ENCODE data around the gene TAPT1. TPM values are rescaled to one million over a fixed set of nuclear protein-coding genes. Genes with fewer than 3 reads are reported as not detected.

The TAPT1 gene
- total and polyA plus RNA-seq, 2 donors (not counting 1 experiment from before 2014, with no cell fraction given) = 58.4 to 76.0 TPM

GRCh38 chr4:16116493-16116990 lies 109.7 kb downstream of the TAPT1 start:
- POLR2A ChIA-PET = no interaction called here
- no peak overlapping the region for H3K4me3 Mint-ChIP-seq
- H3K4me2 ChIP-seq (replicated peaks; ENCODE audit: low read depth, low read length, poor library complexity, severe bottlenecking) = no peak overlapping the region
- no peak overlapping the region for H3K27ac ChIP-seq (ENCODE audit: low read length in 2 of 2)
- H3K36me3 ChIP-seq (replicated peaks in 1 of 2; ENCODE audit: control extremely low read depth in 1 of 2, control insufficient read depth in 1 of 2, extremely low read depth in 1 of 2, insufficient read depth in 2 of 2, low read length in 1 of 2) = no peaks in the 10 kb centered on the region
- intact Hi-C loops (cut with micrococcal nuclease) = no loop called here
- H2AFZ ChIP-seq (ENCODE audit: insufficient read depth, low read depth, low read length, poor library complexity, severe bottlenecking) = no peak overlapping the region
- ATAC-seq (ENCODE audit: low read depth) (no peak), DNase-seq (no peak)
- TF ChIP-seq EZH2 (IDR thresholded peaks at IDR 0.05; ENCODE audit: borderline replicate concordance, insufficient read depth, low read depth, low read length, poor library complexity, severe bottlenecking) = no peak
- no peak for TF ChIP-seq CTCF (IDR thresholded peaks at IDR 0.05)
- CTCF ChIA-PET = interaction anchor here (0.7 kb wide), 1 partner anchor 12 kb away, joined by 3 read pairs; no protein-coding TSS in a partner anchor
- H3K9me3 Mint-ChIP-seq (ENCODE audit: insufficient read depth) = no peaks in the 10 kb centered on the region
- H3K9me3 ChIP-seq (ENCODE audit: control extremely low read depth in 1 of 3, control insufficient read depth in 2 of 3, insufficient read depth in 1 of 3, low read length in 2 of 3) = peaks cover 0 to 6% (median 0%) of the 10 kb centered on the region in 3 donors
- no peaks in the 10 kb centered on the region for H3K4me1 Mint-ChIP-seq
- H4K20me1 ChIP-seq (ENCODE audit: control insufficient read depth, insufficient read depth, low read length, poor library complexity, severe bottlenecking) = no peaks in the 10 kb centered on the region
- no peaks in the 10 kb centered on the region for H3K27me3 ChIP-seq (replicated peaks in 1 of 4; ENCODE audit: control extremely low read depth in 1 of 4, control insufficient read depth in 3 of 4, insufficient read depth in 4 of 4, low read length in 3 of 4)
- H3K9ac ChIP-seq (ENCODE audit: low read length) = no peak overlapping the region
- H3K27ac Mint-ChIP-seq = no peak overlapping the region
- H3K27me3 Mint-ChIP-seq = peaks cover 29% of the 10 kb centered on the region
- H3K4me3 ChIP-seq (ENCODE audit: control extremely low read depth in 1 of 5, extremely low read depth in 1 of 5, insufficient read depth in 1 of 5, low read depth in 2 of 5, low read length in 4 of 5) = no peak overlapping the region
- 78% methylated on average over 3 of the region's 3 CpGs for WGBS (ENCODE audit: insufficient coverage)
- H3K79me2 ChIP-seq (ENCODE audit: control insufficient read depth, insufficient read depth, low read length) = no peaks in the 10 kb centered on the region
- no peaks in the 10 kb centered on the region for H3K4me1 ChIP-seq (ENCODE audit: control insufficient read depth in 2 of 2, insufficient read depth in 2 of 2, low read length in 2 of 2)

GRCh38 chr4:16116019-16116418 lies 110.3 kb downstream of the TAPT1 start:
- H2AFZ ChIP-seq (ENCODE audit: insufficient read depth, low read depth, low read length, poor library complexity, severe bottlenecking) = no peak overlapping the region
- 95% methylated on average over 7 of the region's 7 CpGs for WGBS (ENCODE audit: insufficient coverage)
- H3K27me3 ChIP-seq (replicated peaks in 1 of 4; ENCODE audit: control extremely low read depth in 1 of 4, control insufficient read depth in 3 of 4, insufficient read depth in 4 of 4, low read length in 3 of 4) = no peaks in the 10 kb centered on the region
- DNase-seq (no peak), ATAC-seq (ENCODE audit: low read depth) (no peak)
- Mint-ChIP-seq H3K4me1 (no peaks in the 10 kb centered on the region), H3K9me3 (ENCODE audit: insufficient read depth) (no peaks in the 10 kb centered on the region), H3K4me3 (no peak overlapping the region), H3K27ac (no peak overlapping the region), H3K27me3 (peaks cover 31% of the 10 kb centered on the region)
- no peak overlapping the region for H3K27ac ChIP-seq (ENCODE audit: low read length in 2 of 2)
- intact Hi-C loops (cut with micrococcal nuclease) = no loop called here
- no peak overlapping the region for H3K4me3 ChIP-seq (ENCODE audit: control extremely low read depth in 1 of 5, extremely low read depth in 1 of 5, insufficient read depth in 1 of 5, low read depth in 2 of 5, low read length in 4 of 5)
- no peaks in the 10 kb centered on the region for H3K36me3 ChIP-seq (replicated peaks in 1 of 2; ENCODE audit: control extremely low read depth in 1 of 2, control insufficient read depth in 1 of 2, extremely low read depth in 1 of 2, insufficient read depth in 2 of 2, low read length in 1 of 2)
- H3K4me2 ChIP-seq (replicated peaks; ENCODE audit: low read depth, low read length, poor library complexity, severe bottlenecking) = no peak overlapping the region
- no peaks in the 10 kb centered on the region for H3K79me2 ChIP-seq (ENCODE audit: control insufficient read depth, insufficient read depth, low read length)
- ChIA-PET CTCF (interaction anchor here (0.7 kb wide), 1 partner anchor 13 kb away, joined by 3 read pairs; no protein-coding TSS in a partner anchor), POLR2A (no interaction called here)
- no peaks in the 10 kb centered on the region for H3K4me1 ChIP-seq (ENCODE audit: control insufficient read depth in 2 of 2, insufficient read depth in 2 of 2, low read length in 2 of 2)
- no peak for TF ChIP-seq EZH2 (IDR thresholded peaks at IDR 0.05; ENCODE audit: borderline replicate concordance, insufficient read depth, low read depth, low read length, poor library complexity, severe bottlenecking)
- TF ChIP-seq CTCF (IDR thresholded peaks at IDR 0.05) = no peak
- no peaks in the 10 kb centered on the region for H4K20me1 ChIP-seq (ENCODE audit: control insufficient read depth, insufficient read depth, low read length, poor library complexity, severe bottlenecking)
- H3K9ac ChIP-seq (ENCODE audit: low read length) = no peak overlapping the region
- H3K9me3 ChIP-seq (ENCODE audit: control extremely low read depth in 1 of 3, control insufficient read depth in 2 of 3, insufficient read depth in 1 of 3, low read length in 2 of 3) = peaks cover 0 to 6% (median 0%) of the 10 kb centered on the region in 3 donors

Measured in B cell (primary cell).